Stimulated activated effector memory CD8-positive, alpha-beta T cell treated with anti-CD3 and anti-CD28 coated beads, Interleukin-12 subunit alpha, Interleukin-12 subunit beta, amount 100 ng/mL, for 72 hours (primary cell): ENCODE results near the gene HIPK1.

Experiments used
- ATAC-seq: fragments of 150-1000 bp; cut with Tn5 transposase; 2 replicates; pipeline ENCODE4 v1.10.0; 2021
- DNase-seq, 2 donors: peaks; one replicate each; pipeline ENCODE4 v3.0.0; 2021 to 2022; ENCODE audit warnings: low spot score in 2 of 2
- H3K27ac Mint-ChIP-seq: one replicate; pipeline ENCODE4 v1.8.0; 2022; ENCODE audit warnings: mild to moderate bottlenecking, mixed read lengths
- H3K36me3 Mint-ChIP-seq: one replicate; pipeline ENCODE4 v1.8.0; 2022; ENCODE audit warnings: mild to moderate bottlenecking, mixed read lengths
- H3K4me1 Mint-ChIP-seq: one replicate; pipeline ENCODE4 v1.8.0; 2022; ENCODE audit warnings: mixed read lengths
- H3K4me3 Mint-ChIP-seq: one replicate; pipeline ENCODE4 v1.8.0; 2022; ENCODE audit warnings: mild to moderate bottlenecking, mixed read lengths
- H3K9me3 Mint-ChIP-seq: one replicate; pipeline ENCODE4 v1.8.0; 2022; ENCODE audit warnings: mixed read lengths

Gene HIPK1

GRCh38 chr1:113929750-113930498 lies 800 bp downstream of the HIPK1 start:
- H3K4me1 Mint-ChIP-seq = peaks cover 55% of the 10 kb centered on the region
- DNase-seq = peak; percentile 45 to 87

GRCh38 chr1:113930499-113931161 lies 1.5 kb downstream of the HIPK1 start:
- Mint-ChIP-seq H3K4me3 (peak overlapping the region; percentile 91), H3K4me1 (peaks cover 56% of the 10 kb centered on the region), H3K9me3 (no peaks in the 10 kb centered on the region), H3K36me3 (peaks cover 38% of the 10 kb centered on the region), H3K27ac (peak overlapping the region; percentile 97)
- ATAC-seq = peak; percentile 75
- DNase-seq = peak; percentile 27 to 83

More at GRCh38 chr1:113929750-113930498, 800 bp downstream of the HIPK1 start:
- Mint-ChIP-seq H3K36me3 (peaks cover 33% of the 10 kb centered on the region), H3K9me3 (no peaks in the 10 kb centered on the region), H3K4me3 (peak overlapping the region; percentile 91), H3K27ac (peak overlapping the region; percentile 97)
- ATAC-seq = peak; percentile 54

- H3K4me1 Mint-ChIP-seq = peaks cover 60% of the 10 kb centered on the region
- peak overlapping the region; percentile 97 for H3K27ac Mint-ChIP-seq
- ATAC-seq (no peak), DNase-seq (no peak)
- peaks cover 44% of the 10 kb centered on the region for H3K36me3 Mint-ChIP-seq
- H3K9me3 Mint-ChIP-seq = no peaks in the 10 kb centered on the region
- peak overlapping the region; percentile 91 for H3K4me3 Mint-ChIP-seq
Measured at GRCh38 chr1:113931451-113931851, 2.3 kb downstream of the HIPK1 start.

- peaks cover 67% of the 10 kb centered on the region for H3K4me1 Mint-ChIP-seq
- peak overlapping the region; percentile 91 for H3K4me3 Mint-ChIP-seq
- peaks cover 52% of the 10 kb centered on the region for H3K36me3 Mint-ChIP-seq
- DNase-seq = no peak
- no peaks in the 10 kb centered on the region for H3K9me3 Mint-ChIP-seq
- no peak for ATAC-seq
- peak overlapping the region; percentile 97 for H3K27ac Mint-ChIP-seq
Measured at GRCh38 chr1:113934006-113934405, 4.9 kb downstream of the HIPK1 start.

- peaks cover 57% of the 10 kb centered on the region for H3K36me3 Mint-ChIP-seq
- H3K9me3 Mint-ChIP-seq = no peaks in the 10 kb centered on the region
- DNase-seq (no peak), ATAC-seq (no peak)
- H3K4me1 Mint-ChIP-seq = peaks cover 73% of the 10 kb centered on the region
- no peak overlapping the region for H3K4me3 Mint-ChIP-seq
- no peak overlapping the region for H3K27ac Mint-ChIP-seq
Measured at GRCh38 chr1:113934511-113935055, 5.5 kb downstream of the HIPK1 start.

- peaks cover 57% of the 10 kb centered on the region for H3K36me3 Mint-ChIP-seq
- H3K4me3 Mint-ChIP-seq = no peak overlapping the region
- H3K4me1 Mint-ChIP-seq = peaks cover 78% of the 10 kb centered on the region
- no peak overlapping the region for H3K27ac Mint-ChIP-seq
- no peak for ATAC-seq
- no peak for DNase-seq
- H3K9me3 Mint-ChIP-seq = no peaks in the 10 kb centered on the region
Measured at GRCh38 chr1:113935176-113935575, 6.1 kb downstream of the HIPK1 start.

- ATAC-seq (peak; percentile 77), DNase-seq (no peak)
- Mint-ChIP-seq H3K4me3 (peak overlapping the region; percentile 7), H3K9me3 (no peaks in the 10 kb centered on the region), H3K36me3 (peaks cover 57% of the 10 kb centered on the region), H3K4me1 (peaks cover 78% of the 10 kb centered on the region), H3K27ac (no peak overlapping the region)
Measured at GRCh38 chr1:113935970-113936369, 6.8 kb downstream of the HIPK1 start.

GRCh38 chr1:113937146-113937545 lies 8.0 kb downstream of the HIPK1 start:
- H3K9me3 Mint-ChIP-seq = no peaks in the 10 kb centered on the region
- ATAC-seq (no peak), DNase-seq (no peak)
- peak overlapping the region; percentile 76 for H3K4me3 Mint-ChIP-seq
- peak overlapping the region; percentile 53 for H3K27ac Mint-ChIP-seq
- H3K36me3 Mint-ChIP-seq = peaks cover 61% of the 10 kb centered on the region
- peaks cover 72% of the 10 kb centered on the region for H3K4me1 Mint-ChIP-seq

- peaks cover 66% of the 10 kb centered on the region for H3K36me3 Mint-ChIP-seq
- no peaks in the 10 kb centered on the region for H3K9me3 Mint-ChIP-seq
- ATAC-seq = no peak
- DNase-seq = no peak
- peak overlapping the region; percentile 53 for H3K27ac Mint-ChIP-seq
- H3K4me3 Mint-ChIP-seq = peak overlapping the region; percentile 76
- peaks cover 65% of the 10 kb centered on the region for H3K4me1 Mint-ChIP-seq
Measured at GRCh38 chr1:113938192-113938591, 9.1 kb downstream of the HIPK1 start.

GRCh38 chr1:113940365-113941244 lies 11.5 kb downstream of the HIPK1 start:
- DNase-seq = peak; percentile 21 to 79
- Mint-ChIP-seq H3K4me3 (peak overlapping the region; percentile 76), H3K4me1 (peaks cover 65% of the 10 kb centered on the region), H3K27ac (peak overlapping the region; percentile 54), H3K9me3 (no peaks in the 10 kb centered on the region), H3K36me3 (peaks cover 77% of the 10 kb centered on the region)
- ATAC-seq = peak; percentile 85

- Mint-ChIP-seq H3K36me3 (peaks cover 77% of the 10 kb centered on the region), H3K27ac (peak overlapping the region; percentile 54), H3K4me1 (peaks cover 64% of the 10 kb centered on the region), H3K4me3 (peak overlapping the region; percentile 76), H3K9me3 (no peaks in the 10 kb centered on the region)
- ATAC-seq (no peak), DNase-seq (no peak)
Measured at GRCh38 chr1:113941245-113941559, 12.1 kb downstream of the HIPK1 start.

GRCh38 chr1:113942527-113942926 lies 13.4 kb downstream of the HIPK1 start:
- DNase-seq (no peak), ATAC-seq (no peak)
- Mint-ChIP-seq H3K4me3 (no peak overlapping the region), H3K36me3 (peaks cover 75% of the 10 kb centered on the region), H3K9me3 (no peaks in the 10 kb centered on the region), H3K27ac (no peak overlapping the region), H3K4me1 (peaks cover 71% of the 10 kb centered on the region)

GRCh38 chr1:113943028-113943811 lies 14.1 kb downstream of the HIPK1 start:
- DNase-seq (no peak), ATAC-seq (no peak)
- Mint-ChIP-seq H3K27ac (no peak overlapping the region), H3K9me3 (no peaks in the 10 kb centered on the region), H3K36me3 (peaks cover 75% of the 10 kb centered on the region), H3K4me3 (no peak overlapping the region), H3K4me1 (peaks cover 71% of the 10 kb centered on the region)

GRCh38 chr1:113945329-113945728 lies 16.2 kb downstream of the HIPK1 start:
- peaks cover 56% of the 10 kb centered on the region for H3K4me1 Mint-ChIP-seq

More at GRCh38 chr1:113945329-113945728, 16.2 kb downstream of the HIPK1 start:
- Mint-ChIP-seq H3K9me3 (no peaks in the 10 kb centered on the region), H3K27ac (peak overlapping the region; percentile 58), H3K36me3 (peaks cover 74% of the 10 kb centered on the region), H3K4me3 (no peak overlapping the region)
- ATAC-seq (no peak), DNase-seq (no peak)
